ENCODE results near the gene CSNK2A1.
"Not testable (repeated sequence)": the region's sequence is repeated elsewhere in the genome, so short reads cannot be mapped to it uniquely, and the experiment has no call there.

CSNK2A1 gene

GRCh38 chr20:584161-584970 lies 40.8 kb upstream of the CSNK2A1 start:
- DNase-seq (ENCODE audit: low read depth in 1 of 2, low spot score in 1 of 2) = peak; percentile 8 to 11
- TF ChIP-seq POLR2AphosphoS5 (IDR thresholded peaks at IDR 0.05; ENCODE audit: low read depth) (no peak), CTCF (IDR thresholded peaks at IDR 0.05; ENCODE audit: insufficient read depth, low read length) (no peak), SPI1 (IDR thresholded peaks at IDR 0.05; ENCODE audit: borderline replicate concordance, low read depth) (no peak), REST (IDR thresholded peaks at IDR 0.05; ENCODE audit: insufficient replicate concordance, low read depth) (no peak), GABPA (IDR thresholded peaks at IDR 0.05; ENCODE audit: low read depth) (no peak)
- peaks cover 3% of the 10 kb centered on the region for H3K27me3 ChIP-seq (ENCODE audit: insufficient read depth, poor library complexity, severe bottlenecking)
- H3K4me3 ChIP-seq (replicated peaks; ENCODE audit: insufficient read depth, low read length) = no peak overlapping the region
- H3K27ac ChIP-seq (replicated peaks) = no peak overlapping the region

- H3K27ac ChIP-seq (replicated peaks) = no peak overlapping the region
- no peak for TF ChIP-seq POLR2AphosphoS5 (IDR thresholded peaks at IDR 0.05; ENCODE audit: low read depth)
- no peak for TF ChIP-seq GABPA (IDR thresholded peaks at IDR 0.05; ENCODE audit: low read depth)
- no peak for TF ChIP-seq CTCF (IDR thresholded peaks at IDR 0.05; ENCODE audit: insufficient read depth, low read length)
- TF ChIP-seq REST (IDR thresholded peaks at IDR 0.05; ENCODE audit: insufficient replicate concordance, low read depth) = no peak
- TF ChIP-seq SPI1 (IDR thresholded peaks at IDR 0.05; ENCODE audit: borderline replicate concordance, low read depth) = no peak
- peaks cover 3% of the 10 kb centered on the region for H3K27me3 ChIP-seq (ENCODE audit: insufficient read depth, poor library complexity, severe bottlenecking)
- no peak for DNase-seq (ENCODE audit: low read depth in 1 of 2, low spot score in 1 of 2)
- no peak overlapping the region for H3K4me3 ChIP-seq (replicated peaks; ENCODE audit: insufficient read depth, low read length)
These were observed 38.6 kb upstream of the CSNK2A1 start for GRCh38 chr20:582204-582603.

GRCh38 chr20:578940-579690 lies 35.5 kb upstream of the CSNK2A1 start:
- DNase-seq (ENCODE audit: low read depth in 1 of 2, low spot score in 1 of 2); H3K27ac ChIP-seq (replicated peaks); H3K4me3 ChIP-seq (replicated peaks; ENCODE audit: insufficient read depth, low read length); H3K27me3 ChIP-seq (ENCODE audit: insufficient read depth, poor library complexity, severe bottlenecking): not testable (repeated sequence)

GRCh38 chr20:577167-577791 lies 33.7 kb upstream of the CSNK2A1 start:
- peaks cover 5% of the 10 kb centered on the region for H3K27me3 ChIP-seq (ENCODE audit: insufficient read depth, poor library complexity, severe bottlenecking)
- no peak overlapping the region for H3K27ac ChIP-seq (replicated peaks)
- TF ChIP-seq CTCF (IDR thresholded peaks at IDR 0.05; ENCODE audit: insufficient read depth, low read length) (peak; percentile 30), POLR2AphosphoS5 (IDR thresholded peaks at IDR 0.05; ENCODE audit: low read depth) (no peak), SPI1 (IDR thresholded peaks at IDR 0.05; ENCODE audit: borderline replicate concordance, low read depth) (peak; percentile 86)
- peak overlapping the region; percentile 20 for H3K4me3 ChIP-seq (replicated peaks; ENCODE audit: insufficient read depth, low read length)
- peak; percentile 67 to 69 for DNase-seq (ENCODE audit: low read depth in 1 of 2, low spot score in 1 of 2)
